OCI-LY1 (cell line): ENCODE data around the gene RBP4.

Experiments
- H2AFZ ChIP-seq: fragments of 200-600 bp; sonication (generic), shearing (Covaris generic); 2 replicates; pipeline ENCODE4 v1.6.0; 2014; ENCODE audit warnings: antibody characterized with exemption, mild to moderate bottlenecking, low read length
- H3F3A ChIP-seq: fragments of 200-600 bp; sonication (generic), shearing (Covaris generic); 2 replicates; pipeline ENCODE4 v1.6.0; 2014; ENCODE audit warnings: mild to moderate bottlenecking, antibody characterized with exemption, low read length, moderate library complexity; ENCODE audit not compliant: insufficient read depth
- H3K27ac ChIP-seq: fragments of 200-600 bp; sonication (generic); 2 replicates; pipeline ENCODE4 v1.5.1; 2014; ENCODE audit warnings: low read length, mixed run types, mild to moderate bottlenecking, low read depth; ENCODE audit not compliant: poor library complexity, severe bottlenecking
- H3K27me3 ChIP-seq: fragments of 200-600 bp; sonication (generic); 2 replicates; pipeline ENCODE4 v1.6.0; 2014; ENCODE audit warnings: antibody characterized with exemption, mild to moderate bottlenecking, low read length, moderate library complexity; ENCODE audit not compliant: insufficient read depth
- H3K36me3 ChIP-seq: fragments of 200-600 bp; sonication (generic); 2 replicates; pipeline ENCODE4 v1.6.1; 2014; ENCODE audit warnings: mild to moderate bottlenecking, antibody characterized with exemption, low read length, moderate library complexity, mixed read lengths; ENCODE audit not compliant: insufficient read depth
- H3K4me1 ChIP-seq: fragments of 200-600 bp; sonication (generic); 2 replicates; pipeline ENCODE4 v1.5.1; 2014; ENCODE audit warnings: mild to moderate bottlenecking, low read length, moderate library complexity; ENCODE audit not compliant: insufficient read depth, severe bottlenecking
- H3K4me2 ChIP-seq: fragments of 200-600 bp; sonication (generic), shearing (Covaris generic); 2 replicates; pipeline ENCODE4 v1.6.1; 2014; ENCODE audit warnings: low read length
- H3K4me3 ChIP-seq: fragments of 200-600 bp; sonication (generic); 2 replicates; pipeline ENCODE4 v1.5.1; 2014; ENCODE audit warnings: low read length, low read depth, mild to moderate bottlenecking, mixed read lengths; ENCODE audit not compliant: poor library complexity, severe bottlenecking
- H3K79me2 ChIP-seq: fragments of 200-600 bp; shearing (Covaris generic); 2 replicates; pipeline ENCODE4 v1.6.1; 2016; ENCODE audit warnings: mixed run types, low read length, mixed read lengths; ENCODE audit not compliant: insufficient read depth
- H3K9ac ChIP-seq: fragments of 200-600 bp; sonication (generic), shearing (Covaris generic); 2 replicates; pipeline ENCODE4 v1.6.1; 2014; ENCODE audit warnings: mild to moderate bottlenecking, low read length, mixed read lengths
- H3K9me2 ChIP-seq: fragments of 200-600 bp; sonication (generic), shearing (Covaris generic); 2 replicates; pipeline ENCODE4 v1.6.1; 2014; ENCODE audit warnings: low read depth, mild to moderate bottlenecking, low read length, mixed read lengths
- H3K9me3 ChIP-seq: fragments of 200-600 bp; shearing (Covaris generic); 2 replicates; pipeline ENCODE4 v1.6.1; 2014; ENCODE audit warnings: low read length, mixed read lengths
- H4K20me1 ChIP-seq: fragments of 200-600 bp; sonication (generic), shearing (Covaris generic); 2 replicates; pipeline ENCODE4 v1.6.0; 2016; ENCODE audit warnings: mild to moderate bottlenecking, low read length; ENCODE audit not compliant: insufficient read depth
- EZH2 ChIP-seq: fragments of 200-600 bp; sonication (generic), shearing (Covaris generic); IDR thresholded peaks from 2 replicates; pipeline ENCODE4 v1.8.0; 2017; ENCODE audit warnings: borderline replicate concordance, mixed run types, mild to moderate bottlenecking, antibody characterized with exemption, low read length, moderate library complexity, mixed read lengths
- TF ChIP-seq, protein P1 (sequence below): fragments of 200-600 bp; sonication (generic), shearing (Covaris generic); IDR thresholded peaks from 2 replicates; pipeline ENCODE4 v1.5.1; 2017; ENCODE audit warnings: mild to moderate bottlenecking, antibody characterized with exemption, low read length, moderate library complexity, mixed read lengths

Gene RBP4

DNA sequence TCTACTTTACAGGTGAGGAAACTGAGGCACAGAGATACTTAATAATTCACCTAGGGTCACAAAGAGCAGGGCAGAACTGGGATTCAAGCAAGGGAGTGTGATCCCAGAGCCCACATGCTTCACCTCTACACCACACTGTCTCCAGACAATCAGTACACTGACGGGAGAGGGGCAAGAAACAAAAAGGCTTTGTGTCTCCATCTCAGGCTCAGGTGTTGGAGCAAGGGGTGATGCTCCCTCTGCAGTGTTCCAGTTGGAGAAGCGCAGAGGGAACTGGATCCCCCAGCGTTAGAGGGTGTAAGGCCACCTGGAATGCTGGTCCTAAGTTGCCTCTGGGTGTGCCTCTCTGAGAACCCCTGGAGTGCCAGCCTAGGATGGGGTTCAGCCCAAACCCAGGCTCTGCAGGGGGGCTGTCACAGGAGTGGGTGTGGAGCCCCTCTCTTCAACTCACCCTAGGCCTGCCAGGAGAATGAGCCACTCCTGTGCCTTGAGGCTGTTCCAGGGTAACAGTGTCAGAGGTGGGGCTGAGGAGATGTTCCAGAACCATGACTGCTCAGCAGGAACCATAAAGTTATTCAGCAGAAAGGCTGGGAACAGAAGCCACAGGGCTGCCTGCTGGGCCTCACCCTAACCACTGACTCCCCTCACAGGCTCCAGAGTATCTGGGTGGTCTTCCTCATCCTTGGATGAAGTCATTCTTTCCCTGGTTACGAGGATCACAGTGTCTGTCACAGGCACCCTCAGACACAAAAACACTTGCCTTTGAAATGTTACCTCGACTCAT is 5.5 kb downstream of the RBP4 start:
- Histone ChIP-seq H3K9ac (no peak overlapping the region), H2AFZ (no peak overlapping the region), H3K4me3 (no peak overlapping the region), H3K9me3 (no peaks in the 10 kb centered on the region), H3K27me3 (no peaks in the 10 kb centered on the region), H3K79me2 (no peaks in the 10 kb centered on the region), H3K4me1 (no peaks in the 10 kb centered on the region), H3K9me2 (no peaks in the 10 kb centered on the region), H3F3A (no peaks in the 10 kb centered on the region), H3K4me2 (no peak overlapping the region), H4K20me1 (no peaks in the 10 kb centered on the region), H3K27ac (no peak overlapping the region), H3K36me3 (no peaks in the 10 kb centered on the region)
- TF ChIP-seq, protein P1, sequence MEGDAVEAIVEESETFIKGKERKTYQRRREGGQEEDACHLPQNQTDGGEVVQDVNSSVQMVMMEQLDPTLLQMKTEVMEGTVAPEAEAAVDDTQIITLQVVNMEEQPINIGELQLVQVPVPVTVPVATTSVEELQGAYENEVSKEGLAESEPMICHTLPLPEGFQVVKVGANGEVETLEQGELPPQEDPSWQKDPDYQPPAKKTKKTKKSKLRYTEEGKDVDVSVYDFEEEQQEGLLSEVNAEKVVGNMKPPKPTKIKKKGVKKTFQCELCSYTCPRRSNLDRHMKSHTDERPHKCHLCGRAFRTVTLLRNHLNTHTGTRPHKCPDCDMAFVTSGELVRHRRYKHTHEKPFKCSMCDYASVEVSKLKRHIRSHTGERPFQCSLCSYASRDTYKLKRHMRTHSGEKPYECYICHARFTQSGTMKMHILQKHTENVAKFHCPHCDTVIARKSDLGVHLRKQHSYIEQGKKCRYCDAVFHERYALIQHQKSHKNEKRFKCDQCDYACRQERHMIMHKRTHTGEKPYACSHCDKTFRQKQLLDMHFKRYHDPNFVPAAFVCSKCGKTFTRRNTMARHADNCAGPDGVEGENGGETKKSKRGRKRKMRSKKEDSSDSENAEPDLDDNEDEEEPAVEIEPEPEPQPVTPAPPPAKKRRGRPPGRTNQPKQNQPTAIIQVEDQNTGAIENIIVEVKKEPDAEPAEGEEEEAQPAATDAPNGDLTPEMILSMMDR: no peak
- TF ChIP-seq EZH2: no peak

DNA sequence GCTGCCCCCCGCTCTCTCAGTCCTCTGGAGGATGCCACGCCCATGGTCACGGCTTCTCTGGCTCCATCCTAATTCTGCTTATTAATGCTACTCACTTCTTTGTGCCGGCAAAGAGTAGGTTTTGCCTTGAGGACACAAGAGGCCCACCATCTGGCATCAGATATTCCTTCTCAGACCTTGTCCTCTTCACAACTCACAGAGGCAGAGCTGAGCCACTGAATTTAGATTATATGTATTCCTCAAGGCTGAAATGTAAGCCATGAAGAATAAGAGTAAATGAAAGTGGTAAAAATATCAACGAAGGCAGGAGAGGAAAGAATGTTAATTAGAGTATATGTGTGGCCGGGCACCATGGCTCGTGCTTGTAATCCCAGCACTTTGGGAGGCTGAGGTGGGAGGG is 6.5 kb downstream of the RBP4 start:
- TF ChIP-seq EZH2: no peak
- TF ChIP-seq, protein P1: no peak
- Histone ChIP-seq H3K9me2 (no peaks in the 10 kb centered on the region), H4K20me1 (no peaks in the 10 kb centered on the region), H3K27ac (no peak overlapping the region), H3K4me3 (no peak overlapping the region), H3K4me2 (no peak overlapping the region), H3K9me3 (no peaks in the 10 kb centered on the region), H3K4me1 (no peaks in the 10 kb centered on the region), H2AFZ (no peak overlapping the region), H3K27me3 (no peaks in the 10 kb centered on the region), H3K79me2 (no peaks in the 10 kb centered on the region), H3F3A (no peaks in the 10 kb centered on the region), H3K36me3 (no peaks in the 10 kb centered on the region), H3K9ac (no peak overlapping the region)

DNA sequence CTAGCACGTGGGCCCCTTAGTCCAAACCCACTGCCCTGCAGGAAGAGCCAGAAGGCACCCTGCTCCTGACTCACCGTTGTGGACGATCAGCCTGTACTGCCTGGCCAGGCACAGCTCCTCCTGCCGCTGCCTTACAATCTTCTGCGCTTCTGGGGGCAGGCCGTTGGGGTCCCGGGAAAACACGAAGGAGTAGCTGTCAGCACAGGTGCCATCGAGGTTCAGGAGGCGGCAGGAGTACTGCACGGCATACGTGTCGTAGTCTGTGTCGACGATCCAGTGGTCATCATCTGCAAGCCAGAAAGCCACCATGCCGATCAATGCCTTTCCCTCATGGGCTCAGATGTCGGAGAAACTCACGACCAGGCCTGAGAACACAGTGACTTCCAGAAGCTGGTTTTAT is 7.3 kb downstream of the RBP4 start:
- Histone ChIP-seq H3K27me3 (no peaks in the 10 kb centered on the region), H3K79me2 (no peaks in the 10 kb centered on the region), H3K4me1 (no peaks in the 10 kb centered on the region), H4K20me1 (no peaks in the 10 kb centered on the region), H3K36me3 (no peaks in the 10 kb centered on the region), H2AFZ (no peak overlapping the region), H3K4me2 (no peak overlapping the region), H3K4me3 (no peak overlapping the region), H3K9me3 (no peaks in the 10 kb centered on the region), H3K27ac (no peak overlapping the region), H3K9me2 (no peaks in the 10 kb centered on the region), H3F3A (no peaks in the 10 kb centered on the region), H3K9ac (no peak overlapping the region)
- TF ChIP-seq, protein P1: no peak
- TF ChIP-seq EZH2: no peak
